Muscle of back (tissue), 11 donors: ENCODE results near the gene KRT16. TPM values are rescaled to one million over a fixed set of nuclear protein-coding genes. Genes with fewer than 3 reads are reported as not detected.
"Not testable (repeated sequence)": the region's sequence is repeated elsewhere in the genome, so short reads cannot be mapped to it uniquely, and the experiment has no call there.

Source experiments
- DNase-seq, 3 donors: peaks; one replicate each; pipeline versions ENCODE4 v3.0.0 to v3.0.0-alpha.2; 2013
- polyA plus RNA-seq, 10 donors: library from polyadenylated mRNA; unstranded; fragments of 120-200 nt; gene quantifications; one replicate each; pipeline ENCODE4 v1.2.1, GENCODE V29; 2013; ENCODE audit not compliant: insufficient read length in 10 of 10

The KRT16 gene
- polyA plus RNA-seq, 10 donors: 0.84 to 2.3 TPM; not detected in 8

DNA sequence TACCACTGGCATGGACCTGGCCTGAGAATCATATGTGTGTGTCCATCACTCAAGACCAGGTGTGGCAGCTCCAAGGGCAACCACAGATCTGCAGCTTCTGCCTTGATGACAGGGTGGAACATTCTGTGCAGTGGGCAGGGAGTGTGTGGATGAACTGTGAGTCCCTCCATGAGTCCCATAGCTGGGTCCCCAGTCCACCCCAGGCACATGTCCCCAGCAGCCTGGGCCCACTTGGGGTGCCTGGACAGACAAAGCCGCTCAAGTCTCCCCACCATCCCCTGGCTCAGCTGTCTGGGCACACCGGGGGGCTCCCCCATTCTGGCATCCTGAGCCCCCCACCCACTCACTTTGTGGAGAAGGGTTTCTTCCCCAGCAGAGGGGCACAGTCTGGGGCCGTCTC lies 4.6 kb upstream of the KRT16 start:
- DNase-seq: no peak

DNA sequence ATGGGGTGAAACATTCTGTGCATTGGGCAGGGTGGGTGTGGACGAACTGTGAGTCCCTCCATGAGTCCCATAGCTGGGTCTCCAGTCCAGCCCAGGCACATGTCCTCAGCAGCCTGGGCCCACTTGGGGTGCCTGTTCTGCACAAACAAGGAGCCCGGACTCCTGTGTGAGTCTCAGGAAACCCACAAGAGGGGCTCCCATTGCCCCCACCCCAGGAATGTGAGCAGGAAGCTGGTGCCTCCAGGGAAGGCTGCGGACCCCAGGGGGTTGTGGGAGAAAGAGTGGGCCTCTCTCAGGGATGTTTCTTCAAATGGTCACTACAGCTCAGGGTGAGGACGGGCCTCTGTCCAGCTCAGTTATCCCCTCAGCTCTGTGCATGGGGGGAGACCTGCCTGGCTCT lies 3.9 kb upstream of the KRT16 start:
- not testable (repeated sequence) for DNase-seq

GRCh38 chr17:41615454-41615853 lies 2.9 kb upstream of the KRT16 start:
- no peak for DNase-seq

- not testable (repeated sequence) for DNase-seq
Measured at GRCh38 chr17:41614767-41615166, 2.2 kb upstream of the KRT16 start.

DNA sequence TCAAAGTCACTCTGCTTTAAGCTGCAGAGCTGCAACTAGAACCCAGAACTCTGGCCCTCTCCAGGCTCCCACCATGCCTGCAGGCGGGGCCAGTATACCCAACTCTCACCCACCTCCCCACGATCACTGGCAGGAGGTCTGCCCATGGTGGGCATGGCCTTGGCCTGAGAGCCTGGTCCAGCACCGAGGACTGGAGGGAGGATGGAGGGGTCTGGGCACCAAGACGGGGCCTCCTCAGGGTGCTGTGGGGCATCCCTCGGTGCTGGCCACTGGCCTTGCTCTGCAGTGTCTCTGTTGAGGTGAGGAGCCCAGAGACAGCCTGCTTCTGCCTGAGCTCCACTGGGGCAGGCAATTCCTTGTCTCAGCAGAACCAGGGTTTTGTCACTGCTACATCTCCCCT lies 1.5 kb upstream of the KRT16 start:
- no peak for DNase-seq

DNA sequence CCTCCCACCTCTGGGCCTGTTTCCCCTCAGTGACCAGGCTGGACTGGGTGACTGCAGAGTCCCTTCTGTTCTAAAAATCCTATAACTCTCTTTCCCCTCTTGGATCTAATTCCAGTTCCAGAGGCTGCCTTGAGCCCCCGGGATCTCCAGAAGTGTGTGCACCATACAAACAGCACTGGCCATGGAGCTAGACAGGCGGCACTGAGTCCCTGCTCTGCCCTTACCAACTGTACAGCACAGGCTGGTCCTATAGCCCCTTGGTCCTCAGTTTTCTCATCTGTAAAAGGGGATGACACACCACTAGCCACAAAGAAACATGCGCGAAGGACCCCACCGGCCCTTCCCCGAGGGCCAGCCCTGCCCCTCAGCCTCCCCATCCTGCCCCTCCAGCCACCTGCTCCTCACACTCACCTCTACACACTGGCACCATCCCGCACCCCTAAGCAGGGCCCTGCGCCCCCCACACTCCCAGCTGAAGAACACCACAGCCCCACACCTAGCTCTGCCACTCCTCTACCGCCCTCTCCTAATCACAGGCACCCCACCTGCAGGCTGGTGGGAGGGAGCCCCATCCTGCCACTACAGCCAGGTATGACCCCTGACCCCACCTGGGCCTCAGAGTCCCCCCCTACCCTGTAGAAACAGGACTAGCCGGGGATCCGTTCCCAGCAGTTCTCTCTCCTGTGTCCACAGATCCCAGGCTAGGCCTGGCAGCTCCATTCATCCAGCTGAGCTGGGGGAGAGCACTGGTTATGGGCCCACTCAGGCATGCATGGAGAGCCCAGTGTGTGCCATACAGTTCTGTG lies 913 bp upstream of the KRT16 start:
- no peak for DNase-seq

DNA sequence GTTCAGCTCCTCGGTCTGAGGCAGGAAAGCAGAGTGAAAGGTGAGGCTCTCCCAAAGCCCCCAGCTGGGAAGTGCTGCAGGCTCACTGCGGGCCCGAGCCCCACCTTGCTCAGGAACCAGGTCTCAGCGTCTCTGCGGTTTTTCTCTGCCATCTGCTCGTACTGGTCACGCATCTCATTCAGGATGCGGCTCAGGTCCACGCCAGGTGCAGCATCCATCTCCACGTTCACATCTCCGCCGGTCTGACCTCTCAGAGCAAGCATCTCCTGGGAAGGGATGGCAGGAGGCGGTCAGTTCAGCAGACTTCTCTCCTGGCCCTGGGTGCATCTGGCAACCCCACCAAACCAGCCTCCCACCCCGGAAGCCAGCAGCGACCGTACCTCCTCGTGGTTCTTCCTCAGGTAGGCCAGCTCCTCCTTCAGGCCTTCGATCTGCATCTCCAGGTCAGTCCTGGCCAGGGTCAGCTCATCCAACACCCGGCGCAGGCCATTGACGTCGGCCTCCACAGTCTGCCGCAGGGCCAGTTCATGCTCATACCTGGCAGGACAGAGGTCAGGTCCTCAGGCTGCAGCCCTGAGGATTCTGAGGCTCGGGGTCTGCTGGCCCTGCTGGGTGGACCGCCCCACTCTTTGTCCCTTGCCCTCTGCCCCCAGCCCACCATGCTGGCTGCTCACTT lies 1.5 kb downstream of the KRT16 start:
- no peak for DNase-seq

DNA sequence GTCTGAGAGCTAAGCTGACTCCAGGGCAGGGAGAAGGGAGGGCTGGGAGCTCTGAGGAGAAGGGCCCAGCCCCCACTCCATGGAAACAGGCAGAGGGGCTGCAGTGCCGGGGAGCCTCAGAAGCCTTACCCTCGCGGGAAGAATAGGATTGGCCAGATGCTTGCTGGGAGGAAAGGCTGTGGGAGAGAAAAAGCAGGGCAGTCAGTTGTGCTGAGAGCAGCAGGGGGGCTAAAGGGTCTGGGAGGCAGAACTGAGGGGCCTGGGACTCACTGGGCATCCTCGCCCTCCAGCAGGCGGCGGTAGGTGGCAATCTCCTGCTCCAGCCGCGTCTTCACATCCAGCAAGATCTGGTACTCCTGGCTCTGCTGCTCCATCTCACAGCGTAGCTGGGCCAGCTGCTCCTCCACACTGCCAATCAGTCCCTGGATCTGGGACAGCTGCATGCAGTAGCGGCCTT lies 2.5 kb downstream of the KRT16 start:
- DNase-seq: not testable (repeated sequence)

DNA sequence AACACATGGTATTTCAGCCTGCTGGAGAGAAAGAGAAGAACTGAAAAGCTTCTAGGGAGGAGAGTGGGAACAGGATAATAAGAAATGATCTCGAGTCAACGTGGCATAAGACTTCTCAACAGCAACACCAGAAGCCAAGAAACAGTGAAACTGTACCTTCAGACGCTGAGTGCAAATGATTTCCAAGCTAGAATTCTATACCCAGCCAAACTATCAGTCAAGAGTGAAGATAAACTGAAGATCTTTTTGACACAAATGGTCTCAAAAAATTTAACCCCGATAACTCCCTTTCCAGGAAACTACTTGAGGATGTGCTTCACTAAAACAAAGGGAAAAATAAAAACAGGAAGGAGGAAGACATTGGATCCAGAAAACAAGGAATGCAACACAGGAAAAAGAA lies 5.6 kb downstream of the KRT16 start:
- DNase-seq: not testable (repeated sequence)

DNA sequence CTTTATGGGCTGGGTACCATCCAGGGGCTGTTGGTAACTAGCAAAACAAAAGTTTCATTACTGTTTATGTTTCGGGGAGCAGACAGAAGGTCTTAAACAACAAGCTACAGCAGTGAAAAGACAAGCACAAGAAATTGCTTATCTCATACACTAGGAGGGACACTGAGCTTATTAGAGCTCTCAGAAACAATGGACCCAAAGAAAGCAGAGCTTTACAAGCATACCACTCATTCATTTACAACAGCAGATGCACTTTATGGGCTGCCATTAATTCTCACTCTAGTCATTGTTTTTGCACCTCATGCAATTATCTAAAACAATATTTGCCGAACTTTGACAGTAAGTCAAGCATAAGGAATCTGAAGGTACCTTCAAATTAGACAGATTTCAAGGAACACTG lies 10.0 kb downstream of the KRT16 start:
- no peak for DNase-seq

- no peak for DNase-seq
Measured at GRCh38 chr17:41600318-41600717, 12.2 kb downstream of the KRT16 start.

DNA sequence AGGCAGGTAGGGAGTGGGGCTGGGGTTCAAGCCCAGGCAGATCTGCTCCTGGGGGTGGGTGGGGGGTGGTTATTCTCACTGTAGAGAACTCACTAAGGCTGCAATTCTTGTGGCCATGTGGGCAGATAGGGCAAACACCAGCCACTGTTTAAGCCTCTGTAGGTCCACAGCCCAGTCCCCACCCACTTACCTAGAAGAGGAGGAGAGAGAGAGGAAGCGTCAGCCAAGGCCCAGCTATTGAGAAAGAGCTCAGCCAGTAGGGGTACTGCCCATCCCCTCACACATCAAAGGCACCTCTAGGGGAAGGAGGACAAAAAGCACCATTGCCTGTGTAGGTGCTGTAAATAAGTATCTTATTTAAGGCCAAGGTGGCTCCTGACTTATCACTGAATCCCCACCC lies 12.9 kb downstream of the KRT16 start:
- DNase-seq: no peak

GRCh38 chr17:41595585-41595984 lies 17.0 kb downstream of the KRT16 start:
- DNase-seq: no peak

DNA sequence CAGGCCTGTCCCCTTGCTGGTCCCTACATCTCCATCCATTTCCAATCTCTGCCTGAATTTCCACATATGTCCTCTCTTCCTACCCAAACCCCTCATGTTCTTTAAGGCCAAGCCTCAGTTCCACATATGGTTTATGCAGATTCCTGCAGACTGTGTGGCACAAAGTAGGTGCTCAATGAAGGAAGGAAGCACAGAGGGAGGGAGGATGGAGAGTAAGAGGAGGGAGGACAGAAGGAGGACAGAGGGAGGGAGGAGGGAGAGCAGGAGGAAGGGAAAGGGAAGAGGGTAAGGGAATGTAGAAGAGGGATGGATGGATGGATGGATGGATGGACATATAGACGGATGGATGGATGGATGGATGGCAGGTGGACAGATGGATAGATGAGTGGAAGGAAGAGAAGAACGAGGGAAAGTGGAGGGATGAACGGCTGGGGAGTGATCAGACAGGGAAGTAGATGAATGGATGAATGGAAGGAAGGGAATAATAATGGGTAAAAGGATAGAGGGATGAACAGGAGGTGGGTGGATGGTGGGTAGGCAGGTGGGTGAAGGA lies 18.1 kb downstream of the KRT16 start:
- no peak for DNase-seq

GRCh38 chr17:41593306-41593981 lies 19.1 kb downstream of the KRT16 start:
- DNase-seq: no peak

GRCh38 chr17:41592601-41593305 lies 19.8 kb downstream of the KRT16 start:
- DNase-seq: no peak

- DNase-seq: no peak
Measured at GRCh38 chr17:41589301-41589700, 23.3 kb downstream of the KRT16 start.

GRCh38 chr17:41588126-41588810 lies 24.3 kb downstream of the KRT16 start:
- no peak for DNase-seq

DNA sequence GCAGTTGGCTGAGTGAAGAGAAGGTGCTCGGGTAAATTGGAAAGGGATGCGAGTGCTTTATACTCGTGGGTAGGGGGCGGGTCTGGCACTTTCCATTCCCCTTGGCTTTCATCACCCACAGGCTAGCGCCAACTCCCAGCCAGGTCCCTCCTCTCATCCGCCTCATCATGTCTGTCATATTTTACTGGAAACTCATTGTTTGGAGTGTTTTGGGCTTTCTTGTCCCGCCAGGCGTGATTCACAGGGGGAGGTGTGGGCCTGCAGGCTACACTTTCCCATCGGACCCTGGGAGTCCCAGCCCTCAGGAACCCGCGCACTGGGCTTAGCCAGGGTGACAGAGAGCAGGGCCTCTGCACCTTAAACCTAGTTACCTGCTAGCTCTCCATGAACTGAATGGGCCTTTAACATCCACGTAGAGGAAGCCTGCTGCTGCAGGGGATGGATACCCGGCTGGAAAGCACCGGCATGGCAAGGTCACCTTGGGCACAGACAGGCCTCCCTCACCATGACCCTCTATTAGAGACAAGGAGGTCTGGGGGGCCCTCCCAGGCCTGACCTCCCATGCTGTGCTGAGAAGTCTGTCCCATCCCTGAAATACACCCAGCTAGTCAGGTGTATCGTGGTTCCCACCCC lies 25.6 kb downstream of the KRT16 start, which contains the start of gene KRT14:
Gene KRT14 (minus strand): TSS at position 33 of the 633 bp plus-strand sequence. CDS start 61 bp downstream, outside the sequence.
- DNase-seq: no peak

GRCh38 chr17:41585301-41586056 lies 27.1 kb downstream of the KRT16 start:
- DNase-seq: no peak
